Spinal cord (tissue), 10 donors: Measurements from ENCODE around the gene CNOT9. TPM values are rescaled to one million over a fixed set of nuclear protein-coding genes. Genes with fewer than 3 reads are reported as not detected.

Experiments
- DNase-seq, 6 donors: peaks; one replicate each; pipeline versions ENCODE4 v3.0.0 to v3.0.0-alpha.2; 2013 to 2015; ENCODE audit warnings: low spot score in 6 of 6, low read depth in 4 of 6
- H3K27ac ChIP-seq: one replicate; pipeline ENCODE4 v1.5.1; 2013; ENCODE audit warnings: low read depth, low read length, control low read depth
- H3K27me3 ChIP-seq: one replicate; pipeline ENCODE4 v1.6.1; 2013; ENCODE audit warnings: low read length; ENCODE audit not compliant: control insufficient read depth, insufficient read depth
- H3K36me3 ChIP-seq: one replicate; pipeline ENCODE4 v1.6.1; 2013; ENCODE audit warnings: low read length; ENCODE audit not compliant: control insufficient read depth, insufficient read depth
- H3K4me1 ChIP-seq: one replicate; pipeline ENCODE4 v1.6.1; 2013; ENCODE audit warnings: low read length; ENCODE audit not compliant: control insufficient read depth, insufficient read depth
- H3K4me3 ChIP-seq: one replicate; pipeline ENCODE4 v1.5.1; 2013; ENCODE audit warnings: low read depth, low read length, control low read depth
- H3K9me3 ChIP-seq: one replicate; pipeline ENCODE4 v1.6.1; 2013; ENCODE audit warnings: low read length; ENCODE audit not compliant: control insufficient read depth, insufficient read depth
- WGBS: methylation state at CpG from one replicate; pipeline ENCODE4 v1.1.5; 2013; ENCODE audit warnings: missing lambda C conversion rate; ENCODE audit not compliant: insufficient coverage; 5-methylcytosine and 5-hydroxymethylcytosine counted together
- polyA plus RNA-seq, 2 donors: library from polyadenylated mRNA; unstranded; fragments of 120-200 nt; gene quantifications; one replicate each; pipeline ENCODE4 v1.2.1, GENCODE V29; 2013; ENCODE audit not compliant: insufficient read length in 2 of 2
- total RNA-seq, 2 donors: library from RNA; depleted of rRNA in 1 of 2; stranded (reverse); fragments of 120-200 nt in 1 of 2; fragments of >200 nt in 1 of 2; gene quantifications; one replicate each; pipeline versions ENCODE4 v1.2.3 to v1.2.4, GENCODE V29; 2013 to 2014
- donor health status: healthy.

CNOT9 gene
- total and polyA plus RNA-seq, 4 donors, result 37.9 to 54.3 (median 50.5) TPM

DNA sequence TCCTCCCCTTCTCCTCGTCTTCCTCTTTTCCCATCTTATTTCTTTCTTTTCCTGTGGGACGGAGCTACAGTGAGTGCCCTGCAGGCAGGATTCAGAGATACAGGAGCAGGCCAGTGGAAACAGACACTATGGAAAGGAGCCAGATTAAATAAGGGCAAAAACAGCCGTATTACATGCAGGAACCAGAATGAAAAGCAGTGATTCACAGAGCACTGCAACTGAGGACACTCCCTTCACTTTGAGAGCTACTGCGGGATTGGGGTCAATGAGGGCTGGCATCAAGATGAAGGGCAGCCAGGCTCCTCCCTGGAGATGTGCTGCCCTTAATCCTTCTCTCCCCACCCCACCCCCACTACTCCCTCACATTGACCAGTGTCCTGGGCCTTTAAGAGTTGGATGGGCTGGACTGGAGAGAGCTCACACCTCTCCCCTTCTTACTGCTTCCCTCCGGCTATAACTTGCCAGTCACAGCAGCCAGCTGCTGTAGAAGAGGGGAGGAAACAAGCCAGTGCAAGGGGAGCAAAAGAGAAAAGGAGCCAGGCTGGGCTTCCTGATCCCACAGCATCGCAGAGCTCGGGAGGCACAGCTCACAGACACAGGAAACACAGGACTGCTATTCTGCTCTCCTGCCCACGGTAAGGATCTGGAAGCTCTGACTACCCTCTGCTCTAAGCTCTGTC lies 38.9 kb downstream of the CNOT9 start, which contains the start of gene PLCD4:
TSS of gene PLCD4 (plus strand) at position 464 of the 680 bp plus-strand sequence. CDS start 7,841 bp downstream, outside the sequence.
- DNase-seq, result peak in 3 of 6 donors; percentile 9 to 63 (median 34)
- Histone ChIP-seq H3K36me3 (no peaks in the 10 kb centered on the region), H3K4me3 (peak within 1 kb of the TSS; percentile 29), H3K27me3 (no peaks in the 10 kb centered on the region), H3K9me3 (no peaks in the 10 kb centered on the region), H3K27ac (peak within 1 kb of the TSS; percentile 54), H3K4me1 (peaks cover 11% of the 10 kb centered on the region)
- 7% methylated on average over 5 of the region's 8 CpGs for WGBS

DNA sequence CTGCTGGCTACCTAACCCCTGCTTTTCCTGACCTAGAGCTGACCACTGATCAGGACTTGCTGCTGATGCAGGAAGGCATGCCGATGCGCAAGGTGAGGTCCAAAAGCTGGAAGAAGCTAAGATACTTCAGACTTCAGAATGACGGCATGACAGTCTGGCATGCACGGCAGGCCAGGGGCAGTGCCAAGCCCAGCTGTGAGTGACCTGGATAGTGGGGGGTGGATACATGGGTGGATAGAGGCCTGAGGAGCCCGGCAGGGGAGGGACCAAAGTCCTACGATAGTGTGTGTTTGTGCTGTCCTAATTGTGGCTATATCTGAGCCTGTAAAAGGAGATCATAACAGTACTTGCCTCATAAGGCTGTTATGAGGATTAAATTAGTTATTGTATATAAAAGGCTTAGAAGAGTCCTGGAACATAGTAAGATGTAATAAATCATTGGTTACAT lies 47.3 kb downstream of the CNOT9 start:
- no peaks in the 10 kb centered on the region for H3K9me3 ChIP-seq
- no peaks in the 10 kb centered on the region for H3K27me3 ChIP-seq
- no peaks in the 10 kb centered on the region for H3K4me1 ChIP-seq
- no peak for DNase-seq
- no peak overlapping the region for H3K27ac ChIP-seq
- H3K36me3 ChIP-seq, result no peaks in the 10 kb centered on the region
- no peak overlapping the region for H3K4me3 ChIP-seq
- WGBS, result 88% methylated on average over 6 of the region's 6 CpGs

DNA sequence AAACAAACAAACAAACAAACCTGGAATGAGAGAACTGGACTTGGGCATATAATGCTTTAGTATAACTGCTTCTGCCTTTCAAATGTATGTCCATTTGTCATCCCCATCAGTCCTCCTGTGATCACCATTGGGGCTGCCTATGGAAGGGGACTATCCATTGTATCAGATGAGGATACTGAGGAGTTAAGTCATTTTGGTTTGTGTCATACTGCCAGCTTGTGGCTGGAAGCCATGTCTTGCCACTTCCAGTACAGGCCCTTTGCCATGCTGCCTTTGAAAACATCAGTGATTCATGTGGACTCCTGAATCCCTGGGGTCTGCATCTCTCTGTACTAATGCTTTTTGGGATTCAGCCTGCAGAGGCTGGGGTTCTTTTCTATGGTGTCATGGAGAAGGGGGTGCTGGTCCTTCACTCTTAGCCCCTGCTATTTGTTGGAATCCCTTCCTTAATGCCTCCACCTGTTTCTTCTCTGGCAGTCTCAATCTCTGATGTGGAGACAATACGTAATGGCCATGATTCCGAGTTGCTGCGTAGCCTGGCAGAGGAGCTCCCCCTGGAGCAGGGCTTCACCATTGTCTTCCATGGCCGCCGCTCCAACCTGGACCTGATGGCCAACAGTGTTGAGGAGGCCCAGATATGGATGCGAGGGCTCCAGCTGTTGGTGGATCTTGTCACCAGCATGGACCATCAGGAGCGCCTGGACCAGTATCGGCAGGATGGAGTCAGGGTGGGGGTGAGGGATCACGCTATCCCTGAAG lies 49.6 kb downstream of the CNOT9 start:
- peak in 1 of 6 donors; percentile 17 for DNase-seq
- no peaks in the 10 kb centered on the region for H3K36me3 ChIP-seq
- no peaks in the 10 kb centered on the region for H3K4me1 ChIP-seq
- no peak overlapping the region for H3K4me3 ChIP-seq
- H3K27me3 ChIP-seq, result no peaks in the 10 kb centered on the region
- 88% methylated on average over 9 of the region's 9 CpGs for WGBS
- H3K9me3 ChIP-seq, result no peaks in the 10 kb centered on the region
- no peak overlapping the region for H3K27ac ChIP-seq

DNA sequence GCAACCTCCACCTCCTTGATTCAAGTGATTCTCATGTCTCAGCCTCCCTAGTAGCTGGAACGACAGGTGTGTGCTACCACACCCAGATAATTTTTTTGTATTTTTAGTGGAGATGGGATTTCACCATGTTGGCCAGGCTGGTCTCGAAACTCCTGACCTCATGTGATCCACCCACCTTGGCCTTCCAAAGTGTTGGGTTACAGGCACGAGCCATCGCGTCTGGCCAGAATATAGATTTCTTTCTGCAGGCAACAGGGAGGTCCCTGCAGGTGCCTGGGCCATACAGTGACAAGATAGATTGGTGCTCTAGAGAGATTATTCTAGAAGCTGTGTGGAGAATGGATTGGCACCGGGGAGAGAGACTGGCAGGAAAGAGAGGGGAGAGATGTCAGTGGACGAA lies 52.4 kb downstream of the CNOT9 start:
- H3K36me3 ChIP-seq, result no peaks in the 10 kb centered on the region
- no peaks in the 10 kb centered on the region for H3K4me1 ChIP-seq
- H3K9me3 ChIP-seq, result no peaks in the 10 kb centered on the region
- WGBS, result 100% methylated on average over 1 of the region's 7 CpGs
- H3K4me3 ChIP-seq, result no peak overlapping the region
- H3K27ac ChIP-seq, result no peak overlapping the region
- H3K27me3 ChIP-seq, result no peaks in the 10 kb centered on the region
- DNase-seq, result no peak

DNA sequence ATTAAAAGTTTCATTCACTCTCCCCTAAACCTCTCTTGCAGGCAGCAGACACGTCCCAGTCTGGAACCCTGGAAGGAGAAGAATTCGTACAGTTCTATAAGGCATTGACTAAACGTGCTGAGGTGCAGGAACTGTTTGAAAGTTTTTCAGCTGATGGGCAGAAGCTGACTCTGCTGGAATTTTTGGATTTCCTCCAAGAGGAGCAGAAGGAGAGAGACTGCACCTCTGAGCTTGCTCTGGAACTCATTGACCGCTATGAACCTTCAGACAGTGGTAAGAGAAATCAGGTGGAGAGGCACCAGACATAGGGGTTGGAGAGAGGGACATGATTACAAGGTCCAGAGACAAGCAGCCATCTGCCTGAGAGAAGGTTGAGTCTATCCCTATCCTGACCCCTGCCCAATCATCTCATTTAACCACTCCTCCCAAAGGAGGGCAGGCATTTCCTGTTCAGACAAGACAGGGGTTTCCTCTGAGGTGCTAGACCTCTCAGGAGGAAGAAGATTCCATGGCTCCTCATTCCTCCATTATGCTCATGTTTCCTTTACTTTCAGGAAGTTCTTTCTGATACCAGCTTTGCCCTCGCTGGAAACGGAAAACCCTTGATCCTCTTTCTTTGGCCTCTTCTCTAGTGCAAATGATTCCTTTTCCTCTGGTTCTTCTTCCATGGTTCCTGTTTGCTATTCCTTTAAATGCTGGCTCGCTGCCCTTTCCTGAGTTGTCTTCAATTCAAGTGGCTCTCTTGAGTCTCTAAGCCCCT lies 54.1 kb downstream of the CNOT9 start:
- H3K27me3 ChIP-seq, result no peaks in the 10 kb centered on the region
- no peak overlapping the region for H3K4me3 ChIP-seq
- H3K36me3 ChIP-seq, result no peaks in the 10 kb centered on the region
- H3K9me3 ChIP-seq, result no peaks in the 10 kb centered on the region
- 76% methylated on average over 5 of the region's 7 CpGs for WGBS
- no peaks in the 10 kb centered on the region for H3K4me1 ChIP-seq
- DNase-seq, result peak in 2 of 6 donors; percentile 3 to 15
- H3K27ac ChIP-seq, result no peak overlapping the region

DNA sequence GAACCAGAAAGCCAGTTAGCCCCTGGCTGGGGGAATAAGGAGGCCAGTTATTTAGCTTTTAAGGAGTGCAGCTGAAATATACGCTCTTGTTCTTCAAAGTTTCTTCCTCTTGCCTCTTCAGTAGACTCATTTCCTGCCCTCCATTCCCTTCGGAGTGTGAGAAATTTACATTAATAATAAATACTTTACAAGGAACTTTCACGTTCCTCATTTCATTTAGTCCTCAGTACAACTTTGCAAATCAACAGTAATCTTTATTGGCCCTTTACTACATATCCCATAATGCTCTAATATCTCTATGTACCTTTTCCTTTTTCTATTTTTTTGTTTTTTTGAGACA lies 54.7 kb downstream of the CNOT9 start:
- Histone ChIP-seq H3K4me3 (no peak overlapping the region), H3K27ac (no peak overlapping the region), H3K4me1 (no peaks in the 10 kb centered on the region), H3K36me3 (no peaks in the 10 kb centered on the region), H3K9me3 (no peaks in the 10 kb centered on the region), H3K27me3 (no peaks in the 10 kb centered on the region)
- WGBS, result 100% methylated on average over 1 of the region's 3 CpGs
- DNase-seq, result no peak

DNA sequence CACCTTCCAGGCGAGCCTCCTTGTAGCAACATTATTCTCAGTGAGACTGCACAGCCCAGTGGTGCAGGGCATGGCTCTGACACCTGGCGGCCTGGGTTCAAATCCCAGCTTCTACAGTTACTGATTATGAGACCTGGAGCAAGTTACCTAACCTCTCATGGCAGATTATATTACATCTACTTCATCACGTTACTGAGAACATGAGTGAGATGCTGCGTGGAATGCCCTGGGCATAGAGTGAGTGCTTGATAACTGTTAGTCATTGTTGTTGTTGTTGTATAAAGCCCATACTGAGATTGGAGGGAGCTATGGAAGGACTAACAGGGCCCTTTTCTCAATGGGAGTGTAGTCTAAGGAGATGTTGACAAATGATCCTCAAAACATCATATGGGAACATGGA lies 57.7 kb downstream of the CNOT9 start:
- H3K9me3 ChIP-seq, result no peaks in the 10 kb centered on the region
- no peak for DNase-seq
- H3K4me3 ChIP-seq, result no peak overlapping the region
- no peaks in the 10 kb centered on the region for H3K36me3 ChIP-seq
- H3K27ac ChIP-seq, result no peak overlapping the region
- WGBS, result 97% methylated on average over 3 of the region's 4 CpGs
- no peaks in the 10 kb centered on the region for H3K27me3 ChIP-seq
- no peaks in the 10 kb centered on the region for H3K4me1 ChIP-seq

DNA sequence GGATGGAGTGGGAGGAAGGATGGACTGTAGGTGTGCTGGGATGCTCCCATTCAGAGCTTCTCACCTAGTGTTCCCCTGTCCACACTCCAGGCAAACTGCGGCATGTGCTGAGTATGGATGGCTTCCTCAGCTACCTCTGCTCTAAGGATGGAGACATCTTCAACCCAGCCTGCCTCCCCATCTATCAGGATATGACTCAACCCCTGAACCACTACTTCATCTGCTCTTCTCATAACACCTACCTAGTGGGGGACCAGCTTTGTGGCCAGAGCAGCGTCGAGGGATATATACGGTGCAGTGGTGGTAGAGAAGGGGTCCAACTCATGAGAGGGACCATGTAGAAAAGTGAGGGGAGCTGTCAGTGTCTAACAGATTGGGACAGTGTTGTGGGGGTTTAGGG lies 59.3 kb downstream of the CNOT9 start:
- Histone ChIP-seq H3K4me1 (no peaks in the 10 kb centered on the region), H3K9me3 (no peaks in the 10 kb centered on the region), H3K27ac (no peak overlapping the region), H3K4me3 (no peak overlapping the region), H3K27me3 (no peaks in the 10 kb centered on the region), H3K36me3 (peaks cover 3% of the 10 kb centered on the region)
- WGBS, result 90% methylated on average over 4 of the region's 4 CpGs
- DNase-seq, result no peak

DNA sequence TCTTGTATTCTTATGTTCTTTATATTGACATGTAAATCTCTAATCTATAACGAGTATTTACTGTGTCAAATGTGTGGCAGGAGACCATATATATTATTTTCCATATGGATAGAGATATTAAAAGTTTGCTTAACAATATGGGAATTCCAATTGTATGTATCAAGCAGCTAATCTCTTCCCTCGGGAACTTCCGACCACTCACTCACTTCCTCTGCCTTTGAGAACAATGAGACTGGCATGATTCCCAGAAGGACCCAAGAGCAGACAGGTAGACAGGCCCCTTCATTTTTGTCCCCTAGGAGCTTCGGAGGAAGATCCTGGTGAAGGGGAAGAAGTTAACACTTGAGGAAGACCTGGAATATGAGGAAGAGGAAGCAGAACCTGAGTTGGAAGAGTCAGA lies 63.2 kb downstream of the CNOT9 start:
- Histone ChIP-seq H3K9me3 (no peaks in the 10 kb centered on the region), H3K27ac (no peak overlapping the region), H3K27me3 (no peaks in the 10 kb centered on the region), H3K36me3 (peaks cover 24% of the 10 kb centered on the region), H3K4me1 (no peaks in the 10 kb centered on the region), H3K4me3 (no peak overlapping the region)
- DNase-seq, result no peak
- 92% methylated on average over 1 of the region's 4 CpGs for WGBS
